T-cell (primary cell): ENCODE results near the gene NINL. TPM values are rescaled to one million over a fixed set of nuclear protein-coding genes. Genes with fewer than 3 reads are reported as not detected.

Experiments used
- ATAC-seq, 4 experiments: fragments of 200-7000 bp in 3 of 4; fragments of 150-1000 bp in 1 of 4; cut with Tn5 transposase; replicated peaks in 1 of 4; 1 replicate in 3 of 4; 2 replicates in 1 of 4; pipeline ENCODE4 v1.10.0; 2021; ENCODE audit warnings: moderate library complexity in 3 of 4, mild to moderate bottlenecking in 2 of 4, moderate number of reproducible peaks in 1 of 4
- CTCF ChIA-PET, 2 donors: fragments of 300-600 bp; sonication (Branson Sonifier 250); formaldehyde crosslinking; loops; one replicate each; lab custom pipeline; 2022; ENCODE audit warnings: antibody characterized with exemption in 2 of 2; lab: Charles Lee
- POLR2A ChIA-PET, 2 donors: fragments of 300-600 bp; sonication (Branson Sonifier 250); formaldehyde crosslinking; loops; one replicate each; lab custom pipeline; 2022; ENCODE audit warnings: antibody characterized with exemption in 2 of 2; lab: Charles Lee
- DNase-seq, 35 experiments: peaks; one replicate each; pipeline versions ENCODE4 v3.0.0 to v3.0.0-alpha.2; 2013 to 2023
- H3K27ac ChIP-seq: one replicate; pipeline ENCODE4 v1.5.1; 2013; ENCODE audit warnings: low read length
- H3K27me3 ChIP-seq, 2 experiments: replicated peaks in 1 of 2; 1 replicate in 1 of 2; 2 replicates in 1 of 2; pipeline versions ENCODE4 v1.6.1 to v1.7.0; 2013; ENCODE audit warnings: low read length in 1 of 2, mixed read lengths in 1 of 2; ENCODE audit not compliant: control insufficient read depth in 2 of 2, insufficient read depth in 2 of 2; ENCODE audit errors: extremely low read depth in 1 of 2
- H3K36me3 ChIP-seq, 2 donors: 1 replicate in 1 of 2; 2 replicates in 1 of 2; pipeline versions ENCODE4 v1.6.1 to v1.7.0; 2013; ENCODE audit warnings: low read length in 1 of 2; ENCODE audit not compliant: control insufficient read depth in 2 of 2, insufficient read depth in 1 of 2; ENCODE audit errors: extremely low read depth in 1 of 2
- H3K4me1 ChIP-seq, 2 experiments: 1 replicate in 1 of 2; 2 replicates in 1 of 2; pipeline versions ENCODE4 v1.6.1 to v1.7.0; 2013; ENCODE audit warnings: low read length in 2 of 2, mixed read lengths in 1 of 2; ENCODE audit not compliant: insufficient read depth in 2 of 2, control insufficient read depth in 1 of 2; ENCODE audit errors: extremely low read depth in 1 of 2
- H3K4me3 ChIP-seq, 2 donors: 1 replicate in 1 of 2; 2 replicates in 1 of 2; pipeline versions ENCODE4 v1.5.1 to v1.7.0; 2013; ENCODE audit warnings: mild to moderate bottlenecking in 2 of 2, low read length in 1 of 2, moderate library complexity in 1 of 2; ENCODE audit not compliant: control insufficient read depth in 1 of 2; ENCODE audit errors: extremely low read depth in 1 of 2
- H3K9me3 ChIP-seq: 2 replicates; pipeline ENCODE4 v1.7.0; 2013
- H3K27ac Mint-ChIP-seq, 2 donors: one replicate each; pipeline ENCODE4 v1.8.0; 2020 to 2021; ENCODE audit warnings: mild to moderate bottlenecking in 2 of 2, mixed read lengths in 2 of 2
- H3K27me3 Mint-ChIP-seq, 2 donors: one replicate each; pipeline ENCODE4 v1.8.0; 2021 to 2022; ENCODE audit warnings: mixed read lengths in 2 of 2
- H3K36me3 Mint-ChIP-seq: one replicate; pipeline ENCODE4 v1.8.0; 2021; ENCODE audit warnings: mixed read lengths
- H3K4me1 Mint-ChIP-seq, 3 donors: one replicate each; pipeline ENCODE4 v1.8.0; 2020 to 2022; ENCODE audit warnings: mixed read lengths in 3 of 3, mild to moderate bottlenecking in 1 of 3
- H3K4me3 Mint-ChIP-seq, 3 donors: one replicate each; pipeline ENCODE4 v1.8.0; 2020 to 2022; ENCODE audit warnings: mild to moderate bottlenecking in 3 of 3, mixed read lengths in 3 of 3, moderate library complexity in 3 of 3
- H3K9me3 Mint-ChIP-seq, 3 donors: one replicate each; pipeline ENCODE4 v1.8.0; 2020 to 2022; ENCODE audit warnings: mixed read lengths in 3 of 3
- WGBS: methylation state at CpG from one replicate; pipeline ENCODE4 v1.1.5; 2013; ENCODE audit warnings: missing lambda C conversion rate; ENCODE audit not compliant: insufficient coverage; 5-methylcytosine and 5-hydroxymethylcytosine counted together
- total RNA-seq, 35 experiments: library from RNA in 6 of 35; stranded (reverse) in 6 of 35; fragments of 120-200 nt in 1 of 35; gene quantifications; one replicate each; pipeline versions ENCODE4 v1.2.1 to v1.2.4 and lab custom pipeline; 2013 to 2026

Gene NINL
- total RNA-seq, 5 donors from 2014 or later (not counting 1 experiment from before 2014, with no cell fraction given) = 1.3 to 4.8 (median 2.7) TPM

- CTCF ChIA-PET = no interaction called here
- 81% methylated on average over 12 of the region's 13 CpGs for WGBS
These were observed 120.7 kb downstream of the NINL start for GRCh38 chr20:25464501-25465242.

GRCh38 chr20:25461786-25462545, 123.4 kb downstream of the NINL start:
- POLR2A ChIA-PET = no interaction called here
- H3K27me3 Mint-ChIP-seq = no peaks in the 10 kb centered on the region
- H3K9me3 Mint-ChIP-seq = no peaks in the 10 kb centered on the region
- DNase-seq = no peak
- Histone ChIP-seq H3K9me3 (no peaks in the 10 kb centered on the region), H3K36me3 (no peaks in the 10 kb centered on the region), H3K27me3 (no peaks in the 10 kb centered on the region), H3K4me3 (no peak overlapping the region), H3K4me1 (no peaks in the 10 kb centered on the region), H3K27ac (no peak overlapping the region)
- H3K27ac Mint-ChIP-seq = no peak overlapping the region
- no peak overlapping the region for H3K4me3 Mint-ChIP-seq
- ATAC-seq = no peak
- H3K36me3 Mint-ChIP-seq = no peaks in the 10 kb centered on the region
- H3K4me1 Mint-ChIP-seq = peaks cover 0 to 2% (median 0%) of the 10 kb centered on the region in 3 donors
- WGBS = 65% methylated on average over 8 of the region's 18 CpGs
- CTCF ChIA-PET = no interaction called here

More at GRCh38 chr20:25464501-25465242, 120.7 kb downstream of the NINL start:
- no peak overlapping the region for H3K4me3 Mint-ChIP-seq
- POLR2A ChIA-PET = no interaction called here
- no peaks in the 10 kb centered on the region for H3K36me3 Mint-ChIP-seq
- no peaks in the 10 kb centered on the region for H3K4me1 ChIP-seq
- no peak for ATAC-seq
- DNase-seq = no peak
- H3K27ac ChIP-seq = no peak overlapping the region
- H3K4me3 ChIP-seq = no peak overlapping the region
- peaks cover 0 to 2% (median 0%) of the 10 kb centered on the region in 3 donors for H3K4me1 Mint-ChIP-seq
- no peaks in the 10 kb centered on the region for H3K27me3 Mint-ChIP-seq
- no peaks in the 10 kb centered on the region for H3K9me3 ChIP-seq
- H3K36me3 ChIP-seq = no peaks in the 10 kb centered on the region
- H3K27me3 ChIP-seq = peaks cover 0 to 3% of the 10 kb centered on the region in 2 experiments
- no peaks in the 10 kb centered on the region for H3K9me3 Mint-ChIP-seq
- H3K27ac Mint-ChIP-seq = no peak overlapping the region

GRCh38 chr20:25461281-25461650, 124.1 kb downstream of the NINL start:
- CTCF ChIA-PET = no interaction called here
- Histone ChIP-seq H3K4me3 (no peak overlapping the region), H3K4me1 (no peaks in the 10 kb centered on the region), H3K9me3 (no peaks in the 10 kb centered on the region), H3K27ac (no peak overlapping the region), H3K27me3 (no peaks in the 10 kb centered on the region), H3K36me3 (no peaks in the 10 kb centered on the region)
- H3K4me1 Mint-ChIP-seq = peaks cover 0 to 2% (median 0%) of the 10 kb centered on the region in 3 donors
- no peaks in the 10 kb centered on the region for H3K27me3 Mint-ChIP-seq
- no peaks in the 10 kb centered on the region for H3K9me3 Mint-ChIP-seq
- ATAC-seq = no peak
- H3K27ac Mint-ChIP-seq = no peak overlapping the region
- POLR2A ChIA-PET = no interaction called here
- DNase-seq = no peak
- no peaks in the 10 kb centered on the region for H3K36me3 Mint-ChIP-seq
- H3K4me3 Mint-ChIP-seq = no peak overlapping the region
- 93% methylated on average over 8 of the region's 9 CpGs for WGBS

GRCh38 chr20:25460566-25461280, 124.6 kb downstream of the NINL start:
- no peaks in the 10 kb centered on the region for H3K27me3 Mint-ChIP-seq
- H3K9me3 ChIP-seq = no peaks in the 10 kb centered on the region
- no peak overlapping the region for H3K27ac Mint-ChIP-seq
- no peaks in the 10 kb centered on the region for H3K9me3 Mint-ChIP-seq
- H3K4me3 ChIP-seq = no peak overlapping the region
- no peaks in the 10 kb centered on the region for H3K4me1 ChIP-seq
- ATAC-seq (no peak), DNase-seq (no peak)
- no peaks in the 10 kb centered on the region for H3K36me3 Mint-ChIP-seq
- H3K36me3 ChIP-seq = no peaks in the 10 kb centered on the region
- no peak overlapping the region for H3K4me3 Mint-ChIP-seq
- peaks cover 0 to 2% (median 0%) of the 10 kb centered on the region in 3 donors for H3K4me1 Mint-ChIP-seq
- no peaks in the 10 kb centered on the region for H3K27me3 ChIP-seq
- 82% methylated on average over 17 of the region's 19 CpGs for WGBS
- CTCF ChIA-PET = no interaction called here
- POLR2A ChIA-PET = no interaction called here
- H3K27ac ChIP-seq = no peak overlapping the region

- Mint-ChIP-seq H3K4me1 (peaks cover 0 to 2% (median 0%) of the 10 kb centered on the region in 3 donors), H3K36me3 (no peaks in the 10 kb centered on the region), H3K27ac (no peak overlapping the region), H3K9me3 (no peaks in the 10 kb centered on the region), H3K27me3 (no peaks in the 10 kb centered on the region), H3K4me3 (no peak overlapping the region)
- ChIA-PET CTCF (no interaction called here), POLR2A (no interaction called here)
- Histone ChIP-seq H3K27ac (no peak overlapping the region), H3K9me3 (no peaks in the 10 kb centered on the region), H3K27me3 (no peaks in the 10 kb centered on the region), H3K4me1 (no peaks in the 10 kb centered on the region), H3K4me3 (no peak overlapping the region), H3K36me3 (no peaks in the 10 kb centered on the region)
- DNase-seq (no peak), ATAC-seq (no peak)
- WGBS = 79% methylated on average over 7 of the region's 12 CpGs
These were observed 125.3 kb downstream of the NINL start for GRCh38 chr20:25459916-25460535.
